Measurements from ENCODE around the gene GFPT2. TPM values are rescaled to one million over a fixed set of nuclear protein-coding genes. Genes with fewer than 3 reads are reported as not detected.

Gene GFPT2
- total and polyA plus RNA-seq, 2 of the 8 experiments (the other 6 are each of a cell fraction or from before 2014, with no cell fraction given): 83.7 to 143 TPM

- no peak for TF ChIP-seq RBBP5 (IDR thresholded peaks at IDR 0.05; ENCODE audit: borderline replicate concordance, low read depth, low read length)
- no peak for TF ChIP-seq KDM4A (IDR thresholded peaks at IDR 0.05; ENCODE audit: low read depth, low read length, severe bottlenecking)
- no peak for TF ChIP-seq SP1 (IDR thresholded peaks at IDR 0.05; ENCODE audit: low read depth, low read length)
- no peak for TF ChIP-seq GTF2F1 (IDR thresholded peaks at IDR 0.05; ENCODE audit: borderline replicate concordance, low read depth, low read length)
Observed at GRCh38 chr5:180376511-180376910, 23.4 kb upstream of the GFPT2 start (continued).

Data from H1 (cell line).